HepG2 (cell line): ENCODE results near the gene PDP2. TPM values are rescaled to one million over a fixed set of nuclear protein-coding genes. Genes with fewer than 3 reads are reported as not detected.

Experiments used
- ASH2L ChIP-seq: fragments of 300-600, 200-600 bp; sonication (generic); IDR thresholded peaks from 2 replicates; pipeline ENCODE4 v1.7.0; 2017; ENCODE audit warnings: low read depth, mild to moderate bottlenecking, moderate library complexity, mixed read lengths, low read length; ENCODE audit not compliant: insufficient read length
- CHD4 ChIP-seq: fragments of 200-600 bp; sonication (generic); IDR thresholded peaks from 2 replicates; pipeline ENCODE4 v1.7.0; 2017; ENCODE audit warnings: mild to moderate bottlenecking, low read length, borderline replicate concordance
- E2F2 ChIP-seq: sonication (generic); formaldehyde crosslinking; IDR thresholded peaks from 2 replicates; pipeline ENCODE4 v1.4.0; 2020; ENCODE audit warnings: missing genetic modification reagents, borderline replicate concordance
- FUBP1 ChIP-seq: sonication (generic); formaldehyde crosslinking; IDR thresholded peaks from 2 replicates; pipeline ENCODE4 v1.5.1; 2020; ENCODE audit warnings: missing genetic modification reagents, mild to moderate bottlenecking, borderline replicate concordance
- HMGXB3 ChIP-seq: sonication (generic); formaldehyde crosslinking; IDR thresholded peaks from 2 replicates; pipeline ENCODE4 v1.4.0; 2020; ENCODE audit warnings: missing genetic modification reagents, borderline replicate concordance
- IRF9 ChIP-seq: sonication (generic); formaldehyde crosslinking; IDR thresholded peaks from 2 replicates; pipeline ENCODE4 v1.8.0; 2022; ENCODE audit warnings: missing genetic modification reagents, mild to moderate bottlenecking, borderline replicate concordance
- MTERF4 ChIP-seq: sonication (generic); formaldehyde crosslinking; IDR thresholded peaks from 2 replicates; pipeline ENCODE4 v1.8.0; 2023; ENCODE audit warnings: mild to moderate bottlenecking, missing genetic modification reagents
- MTF1 ChIP-seq: sonication (generic); formaldehyde crosslinking; IDR thresholded peaks from 2 replicates; pipeline ENCODE4 v1.5.0; 2020; ENCODE audit warnings: missing genetic modification reagents
- RXRA ChIP-seq: sonication (generic); formaldehyde crosslinking; IDR thresholded peaks from 2 replicates; pipeline ENCODE4 v1.5.1; 2020; ENCODE audit warnings: missing genetic modification reagents
- SNAPC2 ChIP-seq: sonication (generic); formaldehyde crosslinking; IDR thresholded peaks from 2 replicates; pipeline ENCODE4 v1.8.1; 2022; ENCODE audit warnings: mild to moderate bottlenecking, missing genetic modification reagents
- ZFP37 ChIP-seq: sonication (generic); formaldehyde crosslinking; IDR thresholded peaks from 2 replicates; pipeline ENCODE4 v1.4.0; 2020; ENCODE audit warnings: missing genetic modification reagents, borderline replicate concordance
- ZNF230 ChIP-seq: sonication (generic); formaldehyde crosslinking; IDR thresholded peaks from 2 replicates; pipeline ENCODE4 v1.4.0; 2020; ENCODE audit warnings: mild to moderate bottlenecking, missing genetic modification reagents
- ZNF576 ChIP-seq: sonication (generic); formaldehyde crosslinking; IDR thresholded peaks from 2 replicates; pipeline ENCODE4 v1.4.0; 2020; ENCODE audit warnings: mild to moderate bottlenecking, missing genetic modification reagents
- ZNF580 ChIP-seq: IDR thresholded peaks from 2 replicates; pipeline ENCODE4 v1.6.1; 2016; ENCODE audit warnings: low read depth, borderline replicate concordance
- ZNF749 ChIP-seq: sonication (generic); formaldehyde crosslinking; IDR thresholded peaks from 2 replicates; pipeline ENCODE4 v1.8.0; 2022; ENCODE audit warnings: mild to moderate bottlenecking, missing genetic modification reagents, moderate library complexity, borderline replicate concordance
- ZSCAN21 ChIP-seq: sonication (generic); formaldehyde crosslinking; IDR thresholded peaks from 2 replicates; pipeline ENCODE4 v1.8.0; 2022; ENCODE audit warnings: mild to moderate bottlenecking, missing genetic modification reagents, moderate library complexity, borderline replicate concordance
- ZSCAN31 ChIP-seq: sonication (generic); formaldehyde crosslinking; IDR thresholded peaks from 2 replicates; pipeline ENCODE4 v1.5.0; 2020; ENCODE audit warnings: low read depth, mild to moderate bottlenecking, missing genetic modification reagents
- polyA plus RNA-seq, 8 experiments: library from polyadenylated mRNA; depleted of rRNA in 3 of 8; stranded (reverse) in 7 of 8; unstranded in 1 of 8; fragments of >200 nt; fragmentation: Illumina TruSeq in 4 of 8; extraction: Trizol in 4 of 8; gene quantifications; 2 replicates each; pipeline versions ENCODE4 v1.2.1 to v1.2.3, GENCODE V29; 2011 to 2016; ENCODE audit warnings: low read depth in 4 of 8, missing spikeins in 1 of 8, mixed read lengths in 1 of 8; ENCODE audit not compliant: insufficient read depth in 1 of 8
- total RNA-seq, 5 experiments: library from RNA; depleted of rRNA; stranded (reverse); fragments of >200 nt; fragmentation: Illumina TruSeq; extraction: Trizol; gene quantifications; 2 replicates each; pipeline ENCODE4 v1.2.3, GENCODE V29; 2016; ENCODE audit warnings: low read depth in 1 of 5

Gene PDP2
- total and polyA plus RNA-seq, 2 of the 13 experiments (the other 11 are each of a cell fraction or from before 2014, with no cell fraction given): 12.8 to 15.8 TPM

- no peak for TF ChIP-seq FUBP1 (CRISPR knock-in tag)
- TF ChIP-seq E2F2 (CRISPR knock-in tag): no peak
- 0 out of 2 replicates have a peak, but pooled peaks have one; percentile 53 for TF ChIP-seq MTERF4 (CRISPR knock-in tag)
- TF ChIP-seq ZSCAN31: peak; percentile 94; the same call in 1 of the 2 replicates
- no peak for TF ChIP-seq CHD4
- peak; percentile 80 for TF ChIP-seq SNAPC2
- peak; percentile 81; the same call in 1 of the 2 replicates for TF ChIP-seq ZNF749 (CRISPR knock-in tag)
- TF ChIP-seq ZNF576 (CRISPR knock-in tag): 0 out of 2 replicates have a peak, but pooled peaks have one; percentile 37
- TF ChIP-seq IRF9 (CRISPR knock-in tag): peak; percentile 82
- peak; percentile 65 for TF ChIP-seq ASH2L
- TF ChIP-seq ZSCAN21 (CRISPR knock-in tag): peak; percentile 79
- TF ChIP-seq RXRA (CRISPR knock-in tag): peak; percentile 73
- TF ChIP-seq ZNF580 (CRISPR knock-in tag): peak; percentile 60; the same call in 1 of the 2 replicates
- TF ChIP-seq HMGXB3 (CRISPR knock-in tag): no peak
- TF ChIP-seq ZFP37: no peak
- TF ChIP-seq MTF1 (CRISPR knock-in tag): no peak
- peak; percentile 91 for TF ChIP-seq ZNF230
Observed at GRCh38 chr16:66872943-66873684, 7.2 kb upstream of the PDP2 start (continued).
